ENCODE measurements around the gene NARS2. TPM values are rescaled to one million over a fixed set of nuclear protein-coding genes. Genes with fewer than 3 reads are reported as not detected.

Gene NARS2
- total RNA-seq, result 18.1 and 20.0 TPM in 2 replicates

DNA sequence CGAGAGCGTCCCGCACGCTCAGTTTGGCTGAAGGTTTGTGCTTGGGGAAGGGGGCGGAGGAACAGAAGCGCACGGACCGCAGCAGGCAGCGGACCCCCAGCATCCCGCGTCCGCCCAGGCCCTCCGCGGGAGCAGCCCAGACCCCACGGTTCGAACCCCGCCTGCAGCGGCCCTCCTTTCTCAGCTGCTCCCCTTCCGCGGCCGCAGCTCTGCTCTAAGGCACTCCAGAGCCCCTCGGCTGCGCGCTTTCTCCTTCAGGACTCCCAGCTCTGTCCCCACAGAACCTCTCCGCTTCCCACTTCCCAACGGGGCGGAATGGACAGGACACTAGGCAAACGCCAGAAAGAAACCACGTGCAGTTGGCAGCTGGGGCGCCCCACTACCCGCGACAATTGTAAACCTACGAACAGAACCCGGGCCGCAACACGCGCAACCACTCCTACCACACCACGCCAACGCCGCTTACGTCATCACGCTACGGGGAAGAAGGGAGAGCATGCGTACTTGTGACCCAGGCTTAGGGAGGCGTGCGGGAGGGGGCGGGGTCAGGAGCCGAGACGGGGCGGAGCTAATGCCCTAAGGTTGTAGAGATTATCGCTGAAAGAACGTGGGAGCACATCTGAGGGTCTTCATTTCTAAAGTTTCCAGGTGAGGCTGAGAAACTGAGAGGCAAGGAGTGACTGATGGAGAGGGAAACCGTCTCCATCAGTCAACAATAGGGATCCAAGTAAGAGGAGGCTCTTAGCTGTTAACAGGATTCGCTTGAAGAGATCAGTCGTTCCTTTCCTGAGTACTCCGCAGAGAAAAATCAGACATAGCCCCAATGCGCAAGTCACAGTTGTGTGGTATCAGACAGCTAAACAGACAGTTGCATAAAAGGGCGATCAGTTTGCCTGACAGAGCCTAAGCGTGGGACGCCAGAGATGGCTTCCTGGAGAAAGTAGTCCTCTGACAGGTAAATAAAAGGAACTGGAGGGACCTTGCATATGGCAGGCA lies at the start of gene NARS2:
TSS of gene NARS2 (minus strand) at position 479 of the 996 bp plus-strand sequence. CDS start at position 103, 376 bp downstream.

DNA sequence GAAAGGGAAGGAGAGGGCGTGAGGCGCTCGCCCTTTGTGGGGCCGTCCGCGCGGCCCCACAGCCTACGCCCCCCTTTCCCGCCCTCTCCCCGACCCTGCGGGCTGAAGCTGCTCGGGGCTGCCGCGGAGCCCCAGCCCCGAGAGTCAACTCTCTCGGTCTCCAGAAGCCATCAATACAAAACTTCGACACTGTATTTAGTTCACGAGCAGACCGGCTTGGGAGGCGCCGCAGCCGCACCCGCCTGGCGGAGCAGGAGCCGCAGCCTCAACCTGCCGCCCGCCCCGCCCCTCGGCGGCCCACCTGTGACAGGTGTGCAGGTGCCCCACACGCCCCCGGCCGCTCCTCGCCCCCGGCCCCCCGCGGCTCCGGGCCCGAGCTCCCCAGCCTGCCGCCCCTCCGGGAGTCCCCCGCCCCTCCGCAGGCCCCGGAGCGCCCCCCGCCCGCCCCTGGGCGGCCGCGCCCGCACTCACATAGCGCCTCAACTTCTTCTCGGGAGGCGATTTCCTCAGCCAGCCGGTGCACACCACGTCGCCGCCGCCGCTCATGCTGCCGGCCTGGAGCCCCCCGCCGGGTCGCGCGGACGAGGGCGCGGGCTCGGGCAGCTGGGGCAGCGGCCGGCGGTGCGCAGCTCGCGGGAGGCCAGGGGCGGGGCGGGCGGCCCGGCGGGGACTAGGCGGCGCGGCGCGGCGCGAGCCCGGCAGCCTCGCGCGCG lies 157.3 kb downstream of the NARS2 start, which contains the start of gene GAB2:
TSS of gene GAB2 (minus strand) at position 646 of the 713 bp plus-strand sequence. CDS start at position 546, 100 bp downstream.

Other genes with a start within 250 kb of the NARS2 start
- gene GAB2, start 157.0 kb downstream of the NARS2 start, total RNA-seq, result 15.9 and 17.2 TPM in 2 replicates

Data from mammary microvascular endothelial cell (primary cell).